Aorta (tissue), 5 donors: ENCODE results near the gene JAG2. TPM values are rescaled to one million over a fixed set of nuclear protein-coding genes. Genes with fewer than 3 reads are reported as not detected.

ENCODE experiments used
- ATAC-seq: fragments of 200-7000 bp; cut with Tn5 transposase; one replicate; pipeline ENCODE4 v1.9.1; 2022; ENCODE audit warnings: moderate library complexity; ENCODE audit not compliant: low FRiP score
- DNase-seq, 2 donors: peaks; one replicate each; pipeline ENCODE4 v3.0.0-alpha.2; 2020
- H3K27ac ChIP-seq, 2 donors: one replicate each; pipeline ENCODE4 v1.5.1; 2013; ENCODE audit warnings: low read length in 2 of 2, mild to moderate bottlenecking in 2 of 2, moderate library complexity in 2 of 2, control low read depth in 1 of 2, inconsistent platforms in 1 of 2, low read depth in 1 of 2
- H3K27me3 ChIP-seq, 2 donors: one replicate each; pipeline ENCODE4 v1.6.1; 2013; ENCODE audit warnings: control low read depth in 1 of 2, low read length in 1 of 2, mild to moderate bottlenecking in 1 of 2, moderate library complexity in 1 of 2; ENCODE audit not compliant: insufficient read depth in 2 of 2, control insufficient read depth in 1 of 2
- H3K36me3 ChIP-seq, 2 donors: one replicate each; pipeline ENCODE4 v1.6.1; 2013; ENCODE audit warnings: control low read depth in 1 of 2, low read length in 1 of 2, mild to moderate bottlenecking in 1 of 2; ENCODE audit not compliant: insufficient read depth in 2 of 2, control insufficient read depth in 1 of 2
- H3K4me1 ChIP-seq, 2 donors: one replicate each; pipeline ENCODE4 v1.6.1; 2013; ENCODE audit warnings: low read length in 2 of 2, control low read depth in 1 of 2, mild to moderate bottlenecking in 1 of 2, moderate library complexity in 1 of 2; ENCODE audit not compliant: insufficient read depth in 2 of 2, control insufficient read depth in 1 of 2
- H3K4me3 ChIP-seq, 2 donors: one replicate each; pipeline ENCODE4 v1.5.1; 2013; ENCODE audit warnings: low read length in 2 of 2, control low read depth in 1 of 2, mild to moderate bottlenecking in 1 of 2
- H3K9me3 ChIP-seq: one replicate; pipeline ENCODE4 v1.6.1; 2013; ENCODE audit warnings: mild to moderate bottlenecking, low read length; ENCODE audit not compliant: control insufficient read depth
- WGBS, 2 donors: extraction: QIAGEN DNeasy Blood & Tissue Kit; methylation state at CpG; one replicate each; pipeline ENCODE4 v1.1.7; 2013; 5-methylcytosine and 5-hydroxymethylcytosine counted together
- intact Hi-C, 2 donors: fragments of 100-400 bp; cut with DNase I; formaldehyde crosslinking; loops; one replicate each; pipeline versions ENCODE4 v1.14.2 to v1.15.0; 2022
- polyA plus RNA-seq, 2 donors: library from polyadenylated mRNA; stranded (reverse); fragments of 200-250 nt; gene quantifications; one replicate each; pipeline ENCODE4 v1.2.3, GENCODE V29; 2013
- total RNA-seq, 2 donors: library from RNA; stranded (reverse); fragmentation: NEBNext Ultra II Directional; extraction: Animal tissue kit (Norgen Biotek cat#: 25700); gene quantifications; one replicate each; pipeline ENCODE4 v1.2.1, GENCODE V29; 2021
- donor health status: healthy with polysubstance abuse.
- donor health status: Bipolar disorder and iron deficiency.
- donor health status: DM: no; HTN: no; CAD: no.
- donor health status: DM: no; HTN: no; CAD: no.
- donor health status: DM: yes; HTN: yes; CAD: no.

Gene JAG2
- total and polyA plus RNA-seq, 4 donors, result 0.13 to 32.1 (median 8.1) TPM

DNA sequence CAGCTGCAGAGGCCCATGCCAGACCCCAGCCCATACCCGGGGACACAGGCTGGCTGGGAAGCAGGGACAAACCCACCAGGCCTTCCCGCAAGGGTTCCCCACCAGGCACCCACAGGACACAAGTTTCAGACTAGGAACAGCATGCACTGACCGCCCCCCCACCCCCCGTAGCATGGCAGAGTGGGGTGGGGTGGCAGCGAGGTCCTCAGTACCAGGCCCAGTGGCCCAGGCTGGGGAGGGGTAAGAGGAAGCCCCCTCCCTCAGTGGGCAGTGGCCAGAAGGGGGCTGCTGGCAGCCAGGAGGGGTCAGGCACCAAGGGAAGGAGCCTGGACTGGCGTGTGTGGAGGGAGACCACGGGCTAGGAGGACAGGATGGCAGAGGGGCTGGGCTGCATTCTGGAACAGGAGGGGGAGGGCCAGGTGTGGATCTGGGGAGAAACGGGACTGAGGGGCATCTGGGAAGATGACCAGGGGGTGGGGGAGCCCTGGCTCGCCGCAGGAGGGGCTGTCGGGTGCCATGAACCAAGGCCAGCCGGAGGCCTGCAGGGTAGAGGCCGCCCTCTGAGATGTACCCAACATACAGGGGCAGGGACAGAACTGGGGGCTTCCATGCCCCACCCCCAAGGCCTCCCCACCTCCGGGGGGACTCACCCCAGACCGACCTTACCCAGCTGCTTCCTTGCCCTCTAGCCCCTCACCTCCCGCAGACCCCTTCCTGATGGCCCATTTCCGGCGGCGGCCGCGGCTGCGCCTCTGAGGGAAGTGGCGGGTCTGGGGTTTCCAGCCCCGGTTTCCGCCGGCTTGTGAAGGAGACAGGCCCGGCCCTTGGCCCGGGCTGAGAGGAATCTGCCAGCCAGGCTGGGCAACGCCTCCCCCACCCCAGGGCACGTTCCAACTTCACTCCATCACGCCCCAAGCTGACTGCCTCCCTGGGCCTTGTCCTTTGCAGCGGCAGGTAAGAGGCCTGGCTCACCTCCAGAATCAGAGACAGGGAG, 5.6 kb upstream of the JAG2 start:
- intact Hi-C loops, result no loop called here
- 91 to 92% methylated on average over 23 to 32 of the region's 32 CpGs for WGBS, 2 donors
- no peaks in the 10 kb centered on the region for H3K36me3 ChIP-seq
- no peaks in the 10 kb centered on the region for H3K9me3 ChIP-seq
- H3K27me3 ChIP-seq, result no peaks in the 10 kb centered on the region
- no peaks in the 10 kb centered on the region for H3K4me1 ChIP-seq
- H3K27ac ChIP-seq, result no peak overlapping the region
- no peak for DNase-seq
- H3K4me3 ChIP-seq, result no peak overlapping the region
- no peak for ATAC-seq

DNA sequence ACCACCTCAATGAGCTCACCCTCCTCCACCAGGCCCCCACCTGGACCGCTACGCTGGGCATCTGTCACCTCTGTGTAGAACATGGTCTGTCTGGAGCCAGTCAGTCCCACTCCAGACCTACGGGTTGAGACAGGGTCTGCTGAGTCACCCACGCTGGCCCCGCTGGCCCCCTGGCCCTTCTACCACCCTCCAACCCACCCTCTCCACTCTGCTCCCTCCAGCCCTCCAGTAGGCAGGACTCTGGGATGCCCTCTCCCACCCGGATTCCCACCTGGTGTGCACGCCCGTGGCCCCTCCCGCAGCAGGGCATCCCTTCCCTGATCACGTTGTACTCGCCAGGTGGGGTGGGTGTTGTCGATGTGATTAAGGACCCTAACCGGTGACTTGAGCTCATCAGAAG, 4.6 kb upstream of the JAG2 start:
- Histone ChIP-seq H3K4me1 (no peaks in the 10 kb centered on the region), H3K27ac (no peak overlapping the region), H3K9me3 (no peaks in the 10 kb centered on the region), H3K36me3 (no peaks in the 10 kb centered on the region), H3K4me3 (no peak overlapping the region), H3K27me3 (no peaks in the 10 kb centered on the region)
- 95 to 96% methylated on average over 11 to 13 of the region's 13 CpGs for WGBS, 2 donors
- ATAC-seq (no peak), DNase-seq (no peak)
- intact Hi-C loops, result no loop called here

GRCh38 chr14:105172476-105172875, 3.9 kb upstream of the JAG2 start:
- ATAC-seq (no peak), DNase-seq (no peak)
- intact Hi-C loops, result no loop called here
- no peaks in the 10 kb centered on the region for H3K4me1 ChIP-seq
- 71 to 82% methylated on average over 7 of the region's 7 CpGs for WGBS, 2 donors
- no peaks in the 10 kb centered on the region for H3K27me3 ChIP-seq
- H3K27ac ChIP-seq, result no peak overlapping the region
- H3K4me3 ChIP-seq, result no peak overlapping the region
- H3K36me3 ChIP-seq, result no peaks in the 10 kb centered on the region
- H3K9me3 ChIP-seq, result no peaks in the 10 kb centered on the region

GRCh38 chr14:105171004-105171673, 2.6 kb upstream of the JAG2 start:
- Histone ChIP-seq H3K4me3 (no peak overlapping the region), H3K27ac (no peak overlapping the region), H3K27me3 (no peaks in the 10 kb centered on the region), H3K4me1 (no peaks in the 10 kb centered on the region), H3K36me3 (no peaks in the 10 kb centered on the region), H3K9me3 (no peaks in the 10 kb centered on the region)
- ATAC-seq, result no peak
- DNase-seq, result no peak
- 12 to 14% methylated on average over 19 of the region's 19 CpGs for WGBS, 2 donors
- intact Hi-C loops, result no loop called here

- DNase-seq (no peak), ATAC-seq (no peak)
- WGBS, 2 donors, result 80 to 87% methylated on average over 22 of the region's 22 CpGs
- no peak overlapping the region for H3K4me3 ChIP-seq
- no peaks in the 10 kb centered on the region for H3K27me3 ChIP-seq
- intact Hi-C loops, result no loop called here
- H3K27ac ChIP-seq, result no peak overlapping the region
- H3K4me1 ChIP-seq, result no peaks in the 10 kb centered on the region
- no peaks in the 10 kb centered on the region for H3K9me3 ChIP-seq
- H3K36me3 ChIP-seq, result no peaks in the 10 kb centered on the region
Observed at GRCh38 chr14:105169776-105170655, 1.4 kb upstream of the JAG2 start.

DNA sequence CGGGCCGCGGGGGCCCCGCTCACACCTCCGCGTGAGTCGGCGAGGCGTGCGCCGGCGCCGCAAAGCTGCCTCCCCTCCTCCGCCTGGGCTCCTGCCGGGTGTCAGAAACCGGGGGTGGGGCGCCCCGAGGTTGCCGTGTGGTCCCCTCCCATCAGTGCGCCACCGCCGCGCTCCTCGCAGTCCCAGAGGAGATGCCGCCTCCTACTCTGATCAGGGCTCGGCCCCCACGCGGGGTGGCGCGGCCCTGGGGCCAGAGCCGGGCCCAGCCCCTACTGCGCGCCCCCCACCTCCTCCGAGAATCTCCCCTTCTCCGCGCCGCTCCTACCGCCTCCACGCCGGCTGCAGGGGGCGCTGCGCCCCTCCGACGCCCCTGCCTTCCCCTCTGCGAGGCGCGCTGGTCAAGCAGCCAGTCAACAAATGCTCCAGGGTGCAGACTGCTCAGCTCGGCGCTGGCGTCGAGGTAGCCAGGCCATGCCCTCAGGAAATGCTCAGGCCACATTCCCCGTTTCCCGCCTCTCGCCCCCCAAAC, 467 bp upstream of the JAG2 start:
- H3K4me1 ChIP-seq, result no peaks in the 10 kb centered on the region
- no peak overlapping the region for H3K4me3 ChIP-seq
- DNase-seq, result no peak
- no peaks in the 10 kb centered on the region for H3K9me3 ChIP-seq
- ATAC-seq, result no peak
- no peak overlapping the region for H3K27ac ChIP-seq
- H3K36me3 ChIP-seq, result no peaks in the 10 kb centered on the region
- intact Hi-C loops, result no loop called here
- H3K27me3 ChIP-seq, result no peaks in the 10 kb centered on the region
- 41 to 85% methylated on average over 21 to 54 of the region's 54 CpGs for WGBS, 2 donors

DNA sequence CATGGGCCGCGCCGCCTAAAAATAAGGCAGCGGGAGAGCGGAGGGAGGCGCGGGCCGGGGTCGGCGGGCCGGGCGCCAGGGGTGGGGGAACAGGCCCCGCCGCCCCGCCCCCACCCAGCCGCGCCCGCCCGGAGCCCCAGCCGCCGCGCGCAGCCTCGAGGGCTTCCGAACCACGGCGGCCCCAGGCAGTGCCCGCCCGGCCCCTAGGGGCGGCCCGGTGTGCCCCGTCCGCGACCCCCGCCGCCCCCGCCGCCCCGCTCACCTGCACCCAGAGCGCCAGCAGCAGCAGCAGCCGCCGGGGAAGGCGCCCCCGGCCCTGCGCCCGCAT, 519 bp downstream of the JAG2 start:
- Histone ChIP-seq H3K27ac (no peak overlapping the region), H3K27me3 (no peaks in the 10 kb centered on the region), H3K36me3 (no peaks in the 10 kb centered on the region), H3K9me3 (no peaks in the 10 kb centered on the region), H3K4me3 (peak overlapping the region; percentile 27 to 32), H3K4me1 (no peaks in the 10 kb centered on the region)
- DNase-seq (no peak), ATAC-seq (no peak)
- intact Hi-C loops, result no loop called here
- 1% methylated on average over 46 of the region's 46 CpGs; no CpG with 5 or more reads in 1 of the 2 donors for WGBS, 2 donors

- no peaks in the 10 kb centered on the region for H3K36me3 ChIP-seq
- H3K4me3 ChIP-seq, result peak overlapping the region in 1 of 2 donors; percentile 32
- ATAC-seq (no peak), DNase-seq (no peak)
- no peak overlapping the region for H3K27ac ChIP-seq
- WGBS, 2 donors, result 7 to 13% methylated on average over 33 to 116 of the region's 116 CpGs
- H3K9me3 ChIP-seq, result no peaks in the 10 kb centered on the region
- intact Hi-C loops, result no loop called here
- H3K4me1 ChIP-seq, result no peaks in the 10 kb centered on the region
- H3K27me3 ChIP-seq, result no peaks in the 10 kb centered on the region
Observed at GRCh38 chr14:105167303-105168092, 1.1 kb downstream of the JAG2 start.
